ENCODE results near the gene AJM1.
"Not testable (repeated sequence)": the region's sequence is repeated elsewhere in the genome, so short reads cannot be mapped to it uniquely, and the experiment has no call there.

The AJM1 gene

DNA sequence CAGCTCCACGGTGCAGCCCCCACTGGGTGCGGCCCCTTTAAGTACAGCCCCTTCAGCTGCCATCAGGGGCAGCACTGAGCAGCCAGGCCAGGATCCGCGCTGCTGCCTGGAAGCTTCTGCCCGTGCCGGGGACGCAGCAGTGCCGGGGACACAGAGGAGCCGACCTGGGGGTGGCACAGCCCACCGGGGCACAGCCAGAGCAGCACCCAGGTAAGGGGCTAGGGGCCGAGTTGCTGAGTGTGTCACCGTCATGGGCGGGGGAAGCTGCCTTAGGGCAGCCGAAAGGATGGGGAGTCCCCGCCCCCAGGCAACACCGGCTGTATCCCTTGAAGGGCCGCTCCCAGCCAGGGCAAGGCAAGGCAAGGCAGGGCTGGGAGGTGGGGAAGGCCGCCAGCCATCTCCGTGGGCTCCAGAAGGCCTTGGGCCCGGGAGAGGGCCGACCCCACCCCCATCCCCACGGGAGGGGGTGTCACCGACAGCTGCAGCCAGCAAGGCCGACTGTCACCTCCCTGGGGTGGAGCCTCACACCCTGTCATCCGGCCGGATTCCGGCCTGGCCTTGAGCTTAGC lies at the start of gene AJM1:
Gene AJM1 (plus strand): TSS at position 99 of the 569 bp plus-strand sequence. CDS start 1,937 bp downstream, outside the sequence.
- peak; percentile 57 for DNase-seq

DNA sequence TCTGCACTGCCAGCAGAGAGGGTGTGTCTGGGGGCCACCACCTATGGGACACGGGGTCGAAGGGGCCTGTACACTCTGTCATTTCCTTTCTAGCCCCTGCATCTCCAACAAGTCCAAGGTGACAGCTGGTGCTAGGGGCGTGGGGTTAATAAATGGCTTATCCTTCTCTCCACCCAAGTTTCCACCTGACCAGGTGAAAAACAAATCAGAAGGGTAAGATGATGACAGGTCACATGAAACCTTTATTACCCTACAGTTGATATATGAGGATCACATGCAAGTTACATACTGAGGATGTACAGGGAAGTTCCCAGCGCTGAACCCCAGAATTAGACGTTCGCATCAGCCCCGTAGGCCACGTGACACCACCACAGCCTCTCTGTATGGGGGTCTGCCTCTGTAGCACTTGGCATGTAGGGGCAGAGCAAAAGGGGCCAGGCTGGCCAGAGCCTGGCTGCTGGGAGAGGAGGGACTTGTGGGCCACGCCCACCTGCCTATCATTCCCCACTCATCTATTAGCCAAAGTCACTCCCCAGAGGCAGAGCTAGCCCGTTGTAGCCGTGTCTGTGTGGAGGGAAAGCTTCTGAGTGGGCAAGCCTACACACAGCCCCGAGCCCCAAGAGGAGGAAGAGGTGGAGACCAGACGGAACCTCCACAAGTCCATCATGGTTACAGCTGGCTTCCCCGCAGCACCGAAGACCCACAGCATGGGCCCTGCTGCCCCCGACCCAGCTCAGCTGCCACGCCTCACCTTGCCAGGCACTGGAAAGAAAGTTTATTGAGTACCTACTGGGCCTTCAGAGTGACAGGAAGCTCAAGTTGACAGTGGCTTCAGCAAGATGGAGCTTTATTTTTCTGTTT lies 49.0 kb upstream of the AJM1 start:
- DNase-seq = no peak

DNA sequence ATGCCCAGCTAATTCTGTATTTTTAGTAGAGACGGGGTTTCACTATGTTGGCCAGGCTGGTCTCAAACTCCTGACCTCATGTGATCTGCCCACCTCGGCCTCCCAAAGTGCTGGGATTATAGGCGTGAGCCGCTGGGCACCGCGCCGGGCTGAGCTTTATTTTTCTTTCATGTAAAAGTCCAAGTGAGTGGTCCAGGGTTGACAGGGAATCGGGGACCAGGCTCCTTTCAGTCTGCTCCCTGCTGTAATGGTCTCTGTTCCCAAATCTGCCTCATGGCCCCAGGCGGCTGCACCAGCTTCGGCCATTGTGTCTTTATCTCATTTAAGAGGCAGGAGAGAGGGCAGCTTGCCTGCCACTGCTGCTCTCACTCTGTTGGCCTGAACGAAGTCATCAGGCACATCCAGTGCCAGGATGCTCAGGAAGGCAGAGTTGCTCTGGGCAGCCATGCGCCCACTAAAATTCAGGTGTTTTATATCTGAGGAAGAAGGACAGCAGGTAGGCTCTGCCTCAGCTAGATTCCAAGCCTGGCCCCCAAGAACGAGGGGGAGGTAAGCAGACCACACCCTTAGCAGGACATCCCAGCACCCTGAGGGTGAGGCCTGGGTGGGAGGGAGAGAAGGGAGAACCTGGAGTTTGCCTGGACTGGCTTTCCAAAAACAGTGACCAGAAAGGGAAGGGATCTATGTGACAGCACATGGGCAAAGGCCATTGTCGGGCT lies 47.8 kb upstream of the AJM1 start:
- DNase-seq = no peak

DNA sequence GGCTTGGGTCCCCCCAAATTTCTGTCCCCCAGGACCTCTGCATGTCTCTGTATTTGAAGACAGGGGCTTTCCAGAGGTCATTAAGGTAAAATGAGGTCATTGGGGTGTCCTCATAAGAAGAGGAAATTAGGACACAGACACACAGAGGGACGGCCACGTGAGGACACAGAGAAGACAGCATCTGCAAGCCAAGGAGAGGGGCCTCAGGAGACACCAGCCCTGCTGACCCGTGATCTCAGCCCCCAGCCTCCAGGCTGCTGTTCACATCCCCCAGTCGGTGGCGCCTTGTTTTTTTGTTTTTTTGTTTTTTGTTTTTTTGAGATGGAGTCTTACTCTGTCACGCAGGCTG lies 47.3 kb upstream of the AJM1 start:
- no peak for DNase-seq

DNA sequence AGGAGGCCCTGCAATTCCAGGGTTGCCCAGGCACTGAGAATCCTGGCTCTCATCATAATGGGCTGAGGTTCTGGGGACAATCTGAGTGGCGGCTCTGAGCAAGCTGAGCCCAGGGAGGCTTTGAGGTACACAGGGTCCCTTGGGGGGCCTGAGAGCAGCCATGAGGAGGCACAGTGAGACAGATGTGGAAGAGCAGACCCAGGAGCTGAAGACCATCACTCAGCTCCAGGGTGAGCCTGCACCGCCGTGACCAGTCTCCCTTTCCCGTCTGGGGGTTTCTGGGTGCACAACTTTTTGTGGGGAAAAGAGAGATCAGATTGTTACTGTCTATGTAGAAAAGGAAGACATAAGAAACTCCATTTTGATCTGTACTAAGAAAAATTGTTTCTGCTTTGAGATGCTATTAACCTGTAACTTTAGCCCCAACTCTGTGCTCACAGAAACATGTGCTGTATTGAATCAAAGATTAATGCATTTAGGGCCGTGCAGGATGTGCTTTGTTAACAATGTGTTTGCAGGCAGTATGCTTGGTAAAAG lies 46.0 kb upstream of the AJM1 start, which contains the start of gene CCDC183:
Gene CCDC183 (plus strand): TSS at position 101 of the 537 bp plus-strand sequence. CDS start 60 bp downstream, at position 161.
- DNase-seq = no peak

DNA sequence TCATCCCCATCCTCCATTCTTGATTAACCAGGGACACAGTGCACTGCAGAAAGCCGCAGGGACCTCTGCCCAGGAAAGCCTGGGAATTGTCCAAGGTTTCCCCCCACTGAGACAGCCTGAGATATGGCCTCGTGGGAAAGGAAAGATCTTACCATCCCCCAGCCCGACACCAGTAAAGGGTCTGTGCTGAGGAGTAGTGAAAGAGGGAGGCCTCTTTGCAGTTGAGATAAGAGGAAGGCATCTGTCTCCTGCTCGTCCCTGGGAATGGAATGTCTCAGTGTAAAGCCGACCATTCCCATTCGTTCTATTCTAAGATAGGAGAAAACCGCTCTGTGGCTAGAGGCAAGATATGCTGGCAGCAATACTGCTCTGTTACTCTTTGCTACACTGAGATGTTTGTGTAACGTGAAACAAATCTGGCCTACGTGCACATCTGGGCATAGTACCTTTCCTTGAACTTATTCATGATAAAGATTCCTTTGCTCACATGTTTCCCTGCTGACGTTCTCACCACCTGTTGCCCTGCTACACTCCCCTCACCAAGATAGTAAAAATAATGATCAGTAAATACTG lies 45.4 kb upstream of the AJM1 start:
- DNase-seq = not testable (repeated sequence)

DNA sequence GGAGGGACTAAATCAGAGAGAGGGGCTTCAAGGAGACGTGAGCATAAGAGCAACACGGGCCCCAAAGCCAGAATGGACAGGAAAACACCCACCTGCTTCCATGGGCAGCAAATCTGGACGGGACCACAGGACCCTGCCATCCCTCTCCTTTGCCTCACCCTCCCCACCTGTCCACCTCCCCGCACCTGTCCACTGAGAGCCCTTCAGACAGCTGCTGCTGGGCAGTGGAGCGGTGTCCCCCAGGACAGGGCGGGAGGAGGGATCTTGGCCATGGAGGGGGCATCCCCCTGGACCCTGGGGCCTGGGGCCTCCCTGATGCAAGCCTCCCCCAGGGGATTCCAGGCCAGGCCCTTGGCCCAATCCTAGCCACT lies 43.6 kb upstream of the AJM1 start:
- no peak for DNase-seq

DNA sequence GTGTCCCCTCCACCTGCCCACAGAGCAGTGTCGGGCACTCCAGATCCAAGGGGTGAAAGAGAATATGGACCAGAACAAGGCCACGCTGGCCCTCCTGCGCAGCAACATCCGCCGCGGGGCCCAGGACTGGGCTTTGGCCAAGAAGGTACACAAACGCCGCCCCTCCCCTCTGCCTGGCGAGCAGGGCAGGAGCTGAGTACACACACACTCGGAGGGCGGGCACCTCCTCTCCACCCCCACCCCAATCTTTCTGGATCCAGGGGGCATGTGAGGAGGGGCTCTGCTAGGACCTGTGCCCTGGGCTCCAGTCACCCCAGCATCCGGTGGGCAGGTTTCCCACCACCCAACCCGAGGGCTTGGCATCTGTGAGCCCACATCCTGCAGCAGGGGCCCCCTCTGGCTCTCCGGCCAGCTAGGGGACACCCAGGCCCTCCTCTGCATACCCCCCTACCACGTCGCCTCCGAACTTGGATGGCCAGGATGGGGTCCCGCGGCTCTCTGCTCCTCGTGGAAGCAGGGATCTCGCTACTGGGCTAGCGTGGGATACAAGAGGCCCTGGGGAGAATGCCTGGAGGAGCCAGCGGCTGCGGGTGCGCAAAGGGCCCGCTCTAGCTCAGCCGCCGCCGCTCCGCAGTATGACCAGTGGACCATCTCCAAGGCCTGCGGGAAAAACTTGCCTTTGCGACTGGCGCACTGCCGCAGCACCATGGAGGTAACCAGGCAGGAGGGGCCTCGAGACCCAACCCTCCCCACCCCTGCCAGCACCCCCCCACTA lies 43.0 kb upstream of the AJM1 start:
- DNase-seq = no peak

DNA sequence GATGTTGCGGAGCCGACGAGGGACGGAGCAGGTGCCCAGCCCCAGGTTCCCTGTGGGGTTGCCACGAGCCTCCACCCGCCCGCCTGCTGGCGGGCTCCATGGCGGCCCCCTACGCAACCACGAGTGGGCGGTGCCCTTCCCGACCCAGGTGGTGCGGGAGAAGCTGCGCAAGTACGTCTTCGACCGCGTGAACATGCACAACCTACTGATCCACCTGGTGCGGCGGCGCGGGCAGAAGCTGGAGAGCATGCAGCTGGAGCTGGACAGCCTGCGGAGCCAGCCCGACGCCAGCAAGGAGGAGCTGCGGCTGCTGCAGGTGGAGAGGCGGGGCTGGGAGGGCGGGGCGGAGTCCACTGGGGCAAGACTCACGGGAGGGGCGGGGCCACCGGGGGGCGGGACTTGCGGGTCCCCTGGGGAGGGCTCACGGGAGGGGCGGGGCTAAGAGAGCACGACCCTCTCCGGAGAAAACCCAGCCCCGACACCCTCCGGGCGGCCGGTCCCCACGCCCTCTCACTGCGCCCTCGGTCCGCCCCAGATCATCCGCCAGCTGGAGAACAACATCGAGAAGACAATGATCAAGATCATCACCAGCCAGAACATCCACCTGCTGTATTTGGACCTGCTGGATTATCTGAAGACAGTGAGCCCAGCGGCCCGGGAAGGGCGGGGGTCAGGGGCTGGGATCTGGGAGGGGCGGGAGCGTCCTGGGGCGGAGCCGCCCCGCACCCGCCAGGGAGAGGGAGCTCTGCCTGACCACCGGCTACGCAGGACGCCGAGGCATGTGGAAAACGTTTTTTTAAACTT lies 42.2 kb upstream of the AJM1 start:
- peak; percentile 85 for DNase-seq

DNA sequence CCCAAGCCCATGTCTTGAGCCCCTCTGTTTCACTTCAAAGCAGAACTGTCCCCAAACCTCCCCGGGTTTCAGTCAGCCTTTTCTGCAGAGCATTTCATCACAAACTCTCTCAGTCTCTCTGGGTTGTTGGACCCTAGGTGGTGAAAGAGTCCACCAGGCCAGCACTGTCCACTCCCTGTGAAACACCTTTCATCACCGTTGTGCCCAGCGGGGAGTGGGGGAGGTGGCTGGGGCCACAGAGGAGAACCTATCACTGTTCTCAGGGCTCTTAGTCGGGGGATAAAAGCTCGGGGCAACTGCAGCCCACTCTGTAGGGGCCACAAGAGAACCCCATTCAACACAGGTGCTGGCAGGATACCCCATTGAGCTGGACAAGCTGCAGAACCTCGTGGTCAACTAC lies 40.0 kb upstream of the AJM1 start:
- DNase-seq = no peak

DNA sequence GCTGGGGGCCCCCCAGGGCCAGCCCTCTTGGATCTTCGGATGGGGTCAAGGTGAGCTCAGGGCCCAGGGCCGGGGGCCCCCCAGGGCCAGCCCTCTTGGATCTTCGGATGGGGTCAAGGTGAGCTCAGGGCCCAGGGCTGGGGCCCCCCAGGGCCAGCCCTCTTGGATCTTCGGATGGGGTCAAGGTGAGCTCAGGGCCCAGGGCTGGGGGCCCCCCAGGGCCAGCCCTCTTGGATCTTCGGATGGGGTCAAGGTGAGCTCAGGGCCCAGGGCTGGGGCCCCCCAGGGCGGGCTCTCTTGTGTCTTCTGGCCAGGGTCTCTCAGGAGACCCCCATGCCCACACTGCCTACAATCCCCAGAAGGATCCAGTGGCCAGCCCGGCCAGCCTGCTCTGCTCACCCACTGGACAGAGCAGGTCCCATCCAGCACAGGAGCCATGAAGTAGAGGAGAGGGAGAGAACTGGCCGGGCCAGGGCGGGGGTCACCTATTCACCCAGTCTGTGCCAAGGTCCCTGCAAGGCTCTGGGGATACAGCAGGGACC lies 39.2 kb upstream of the AJM1 start:
- DNase-seq = not testable (repeated sequence)

DNA sequence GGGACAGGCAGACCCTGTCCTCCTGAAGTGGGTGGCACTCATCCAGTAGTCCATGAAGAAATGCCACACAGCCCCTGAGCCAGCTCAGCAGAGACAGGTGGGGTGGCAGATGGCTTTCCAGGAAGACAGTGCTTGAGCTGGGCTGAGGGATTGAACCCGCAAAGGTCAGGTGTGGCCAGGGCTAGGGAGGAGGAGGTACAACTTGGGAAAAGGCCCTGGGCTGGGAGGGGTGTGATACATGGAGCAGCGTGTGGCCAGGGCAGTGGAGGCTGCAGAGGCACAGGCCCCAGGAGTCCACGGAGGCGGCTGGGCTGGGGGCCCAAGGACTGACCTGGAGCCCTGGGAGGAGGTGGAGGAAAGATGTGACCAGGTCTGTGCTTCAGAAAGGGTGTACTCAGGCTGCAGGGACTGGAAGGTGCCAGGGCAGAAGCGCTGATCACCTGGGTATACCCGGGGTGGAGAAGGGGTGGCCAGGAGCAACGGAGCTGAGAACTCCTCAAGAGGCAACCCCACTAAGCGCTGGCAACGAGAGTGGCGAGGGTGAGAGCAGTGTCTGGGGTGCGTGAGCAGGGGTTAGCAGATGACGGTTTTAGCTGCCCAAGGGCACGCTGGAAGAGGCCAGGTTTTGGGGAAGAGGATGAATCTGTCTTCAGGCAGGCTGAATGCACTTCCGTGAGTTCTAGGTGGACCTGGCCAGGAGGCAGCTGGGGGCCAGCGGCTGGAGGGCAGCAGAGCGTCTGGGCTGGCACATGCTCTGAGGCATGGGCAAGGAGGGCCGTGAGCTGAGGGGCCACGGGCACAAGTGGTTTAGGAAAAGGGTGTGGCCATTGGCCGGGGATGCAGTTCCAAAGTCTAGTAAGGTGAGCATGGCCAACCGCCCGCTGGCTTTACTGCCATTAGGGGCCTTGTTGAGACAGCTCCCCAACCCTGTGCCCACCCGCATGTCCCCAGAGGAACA lies 38.4 kb upstream of the AJM1 start:
- DNase-seq = no peak

DNA sequence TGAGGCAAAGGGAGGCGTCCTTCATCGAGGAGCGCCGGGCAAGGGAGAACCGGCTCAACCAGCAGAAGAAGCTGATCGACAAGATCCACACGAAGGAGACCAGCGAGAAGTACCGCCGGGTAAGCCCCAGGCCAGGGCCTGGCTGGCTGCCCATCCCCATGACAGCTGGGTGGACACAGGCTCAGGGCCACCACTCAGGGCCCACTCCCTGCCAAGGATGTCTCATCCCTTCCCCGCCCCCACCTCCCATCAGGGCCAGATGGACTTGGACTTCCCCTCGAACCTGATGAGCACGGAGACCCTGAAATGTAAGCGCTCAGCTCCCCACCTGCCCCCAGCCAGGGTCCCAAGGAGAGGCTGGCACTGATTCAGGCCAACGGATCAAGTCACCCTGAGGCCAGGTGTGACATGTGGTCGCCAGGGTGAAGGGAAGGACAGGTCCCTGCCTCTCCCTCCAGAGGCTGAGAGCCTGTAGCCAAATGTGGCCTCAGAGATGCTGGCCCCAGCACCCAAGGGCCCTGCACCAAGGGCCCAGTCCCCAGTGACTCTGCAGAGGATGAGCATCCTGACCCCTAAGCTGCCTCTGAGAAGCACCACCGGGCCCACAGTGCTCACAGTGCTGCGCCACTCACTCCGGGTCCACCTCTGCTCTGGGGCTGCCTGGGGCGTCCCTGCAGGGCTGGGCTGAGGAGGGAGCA lies 37.6 kb upstream of the AJM1 start:
- DNase-seq = no peak

DNA sequence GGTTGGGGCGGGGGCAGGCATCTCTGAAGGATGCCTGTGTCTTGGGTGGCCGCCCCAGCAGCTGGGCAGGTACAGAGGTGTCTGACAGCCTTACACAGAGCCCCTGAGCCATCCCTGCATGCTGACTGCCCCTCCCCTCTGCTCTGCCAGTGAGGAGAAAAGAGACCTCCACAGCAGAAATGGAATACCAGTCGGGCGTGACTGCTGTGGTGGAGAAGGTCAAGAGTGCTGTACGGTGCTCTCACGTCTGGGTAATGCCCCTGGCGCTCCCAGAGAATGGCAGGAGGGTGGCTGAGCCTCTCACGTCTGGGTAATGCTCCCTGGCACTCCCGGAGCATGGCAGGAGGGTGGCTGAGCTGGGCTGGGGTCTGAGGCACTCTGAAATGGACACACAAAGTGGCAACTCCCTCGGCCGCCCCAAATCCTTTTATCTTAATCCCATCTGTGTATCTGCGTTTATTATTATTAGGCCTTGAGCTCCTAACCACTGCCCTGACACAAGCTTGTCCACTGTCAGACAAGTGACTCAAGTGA lies 37.0 kb upstream of the AJM1 start:
- no peak for DNase-seq

DNA sequence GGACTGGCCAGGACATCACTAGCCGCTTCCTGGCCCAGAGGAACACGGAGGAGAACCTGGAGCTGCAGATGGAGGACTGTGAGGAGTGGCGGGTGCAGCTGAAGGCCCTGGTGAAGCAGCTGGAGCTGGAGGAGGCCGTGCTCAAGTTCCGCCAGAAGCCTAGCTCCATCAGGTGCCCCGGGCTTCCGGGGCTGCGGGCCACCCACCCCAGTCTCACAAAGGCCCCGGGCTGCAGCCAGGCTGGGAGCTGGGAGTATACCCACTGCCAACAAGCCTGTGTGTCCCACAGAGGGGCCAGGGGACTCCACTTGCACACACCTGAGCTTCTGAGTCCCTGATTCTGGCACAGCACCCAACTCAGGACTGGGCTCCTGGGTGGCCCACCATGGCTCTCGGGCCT lies 36.2 kb upstream of the AJM1 start:
- no peak for DNase-seq

DNA sequence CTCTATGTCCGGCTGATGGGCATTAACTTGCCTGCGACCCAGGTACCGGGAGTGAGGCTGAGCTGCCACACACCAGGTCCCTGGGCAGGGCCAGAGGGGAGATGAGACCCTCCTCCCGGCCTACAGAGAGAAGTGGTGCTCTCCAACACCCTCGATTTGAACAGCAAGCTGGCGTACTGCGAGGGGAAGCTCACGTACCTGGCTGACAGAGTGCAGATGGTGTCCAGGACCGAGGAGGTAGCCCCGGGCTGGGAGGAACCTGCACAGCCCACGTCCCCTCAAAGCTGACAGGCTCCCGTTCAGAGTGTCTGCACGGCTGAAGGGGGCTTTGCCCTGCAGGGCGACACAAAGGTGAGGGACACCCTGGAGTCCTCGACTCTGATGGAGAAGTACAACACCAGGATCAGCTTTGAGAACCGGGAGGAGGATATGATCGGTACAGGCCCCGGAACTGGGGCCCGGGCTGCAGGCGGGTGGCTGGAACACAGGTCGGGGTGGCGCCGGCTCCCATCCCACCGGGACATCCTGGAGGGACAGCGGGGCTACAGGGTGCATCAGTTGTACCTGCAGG lies 35.6 kb upstream of the AJM1 start:
- no peak for DNase-seq

DNA sequence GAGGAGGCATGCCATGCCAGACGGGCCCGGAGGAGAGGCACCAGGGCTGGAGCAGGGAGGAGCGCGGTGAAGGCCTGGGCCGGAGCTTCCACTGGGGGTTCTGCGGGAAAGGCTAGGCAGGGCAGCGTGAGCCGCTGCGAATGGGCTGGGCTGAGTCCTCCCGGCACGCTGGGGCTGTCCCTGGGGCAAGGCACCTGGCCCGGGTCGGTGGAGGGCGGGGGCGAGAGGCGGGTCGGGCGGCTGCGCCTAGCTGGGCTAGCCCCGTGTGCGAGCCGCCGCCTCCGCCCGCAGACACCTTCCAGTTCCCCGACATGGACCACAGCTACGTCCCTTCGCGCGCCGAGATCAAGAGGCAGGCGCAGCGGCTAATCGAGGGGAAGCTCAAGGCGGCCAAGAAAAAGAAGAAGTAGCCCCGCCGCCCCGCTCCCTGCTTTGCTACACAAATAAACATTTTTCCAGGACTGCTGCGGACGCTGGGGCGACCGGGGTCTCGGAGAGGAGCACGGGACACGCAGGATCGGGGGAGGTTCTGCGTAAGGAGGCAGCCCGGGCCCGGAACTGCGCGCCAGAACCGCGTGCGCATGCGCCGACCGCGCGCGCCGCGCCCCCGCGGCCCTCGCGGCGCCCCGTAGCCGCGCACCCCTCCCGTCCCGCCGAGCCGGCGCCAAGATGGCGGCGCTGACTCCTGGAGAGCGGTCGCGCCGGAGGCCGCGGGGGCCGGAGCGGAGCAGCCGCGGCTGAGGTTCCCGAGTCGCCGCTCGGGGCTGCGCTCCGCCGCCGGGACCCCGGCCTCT lies 34.8 kb upstream of the AJM1 start, which contains the start of gene RABL6:
Gene RABL6 (plus strand): TSS at position 668 of the 794 bp plus-strand sequence. CDS start 249 bp downstream, outside the sequence.
- peak; percentile 70 for DNase-seq
